Urinary bladder (tissue), 4 donors: ENCODE measurements around the gene CNTNAP2. TPM values are rescaled to one million over a fixed set of nuclear protein-coding genes. Genes with fewer than 3 reads are reported as not detected.

ENCODE experiments used
- DNase-seq: peaks from one replicate; pipeline ENCODE4 v3.0.0-alpha.2; 2015; ENCODE audit errors: extremely low spot score
- H3K27ac ChIP-seq: one replicate; pipeline ENCODE4 v1.5.1; 2013; ENCODE audit warnings: low read depth, mild to moderate bottlenecking, moderate library complexity
- H3K36me3 ChIP-seq: one replicate; pipeline ENCODE4 v1.6.1; 2013; ENCODE audit warnings: mild to moderate bottlenecking, moderate library complexity; ENCODE audit not compliant: insufficient read depth
- H3K4me1 ChIP-seq: one replicate; pipeline ENCODE4 v1.6.1; 2013; ENCODE audit warnings: mild to moderate bottlenecking, moderate library complexity; ENCODE audit not compliant: insufficient read depth
- H3K4me3 ChIP-seq: one replicate; pipeline ENCODE4 v1.5.1; 2013; ENCODE audit warnings: low read depth, low read length
- WGBS: extraction: QIAGEN DNeasy Blood & Tissue Kit; methylation state at CpG from one replicate; pipeline ENCODE4 v1.1.7; 2013; 5-methylcytosine and 5-hydroxymethylcytosine counted together
- polyA plus RNA-seq: library from polyadenylated mRNA; stranded (reverse); fragments of 200-250 nt; gene quantifications from one replicate; pipeline ENCODE4 v1.2.3, GENCODE V29; 2013
- total RNA-seq: library from RNA; depleted of rRNA; stranded (reverse); fragments of >200 nt; gene quantifications from one replicate; pipeline ENCODE4 v1.2.3, GENCODE V29; 2014
- donor health status: healthy with polysubstance abuse.
- donor health status: healthy.

CNTNAP2 gene
- total and polyA plus RNA-seq, 2 donors: 0.28 to 23.3 TPM

DNA sequence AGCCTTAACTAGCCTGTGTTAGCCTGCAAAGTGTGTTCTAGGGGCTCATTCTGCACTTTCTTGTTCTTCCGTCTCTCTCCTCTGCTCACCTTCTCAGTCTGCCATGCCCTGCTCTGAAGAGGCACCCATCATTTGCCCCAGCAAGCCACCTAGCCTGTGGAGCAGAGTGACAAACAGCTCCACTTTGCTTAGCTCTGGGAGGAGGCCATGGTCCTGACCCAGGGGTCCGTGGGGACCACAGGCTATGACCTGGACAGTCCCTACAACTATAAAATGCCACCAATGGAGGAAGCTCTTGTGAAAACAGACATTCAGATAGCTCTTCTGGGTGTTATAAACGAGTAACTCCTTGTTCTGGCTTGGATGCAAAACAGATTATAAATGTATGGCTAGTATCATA is 1029.6 kb downstream of the CNTNAP2 start:
- WGBS: 67% methylated on average over 3 of the region's 3 CpGs
- no peak for DNase-seq
- Histone ChIP-seq H3K27ac (no peak overlapping the region), H3K36me3 (no peaks in the 10 kb centered on the region), H3K4me3 (no peak overlapping the region), H3K4me1 (no peaks in the 10 kb centered on the region)

DNA sequence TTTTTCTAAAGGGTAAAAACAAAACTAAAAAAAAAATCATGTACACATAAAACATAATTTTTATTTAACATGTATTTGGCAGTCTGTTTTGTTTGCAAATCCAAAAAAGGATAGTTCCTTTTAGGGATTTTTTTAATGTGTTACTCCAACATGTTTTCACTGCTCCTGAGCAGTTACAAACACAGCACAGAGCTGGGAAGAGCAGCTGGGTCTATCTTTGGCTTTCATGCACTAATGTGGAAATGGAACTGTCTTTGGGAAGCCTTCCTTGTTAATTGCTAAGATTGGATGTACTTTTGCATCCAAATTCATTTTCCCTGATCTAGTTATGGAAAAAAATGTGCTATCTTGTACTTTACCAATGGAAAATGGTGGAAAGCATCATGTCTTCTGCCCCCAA is 1035.1 kb downstream of the CNTNAP2 start:
- no peak for DNase-seq
- H3K27ac ChIP-seq: no peak overlapping the region
- no peak overlapping the region for H3K4me3 ChIP-seq
- no peaks in the 10 kb centered on the region for H3K36me3 ChIP-seq
- no peaks in the 10 kb centered on the region for H3K4me1 ChIP-seq

DNA sequence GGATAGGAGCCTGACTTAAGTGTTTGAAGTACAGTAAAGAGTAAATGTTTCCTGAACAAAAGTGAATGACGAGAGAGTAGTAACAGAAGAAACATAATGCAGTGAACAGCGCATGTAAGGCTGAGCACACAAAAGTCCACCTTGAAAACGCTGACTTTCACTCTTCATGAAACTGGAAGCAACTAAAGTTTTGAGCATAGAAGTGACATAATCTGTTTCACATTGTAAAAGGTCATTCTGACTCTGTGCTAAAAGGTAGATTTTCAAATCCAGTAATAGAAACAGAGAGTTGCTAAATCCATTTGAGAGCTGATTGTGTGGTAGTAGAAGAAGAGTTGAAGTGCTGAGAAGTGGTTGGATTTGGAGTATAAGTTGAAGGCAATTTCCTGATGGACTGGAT is 1037.0 kb downstream of the CNTNAP2 start:
- 87% methylated on average over 3 of the region's 3 CpGs for WGBS
- no peak overlapping the region for H3K27ac ChIP-seq
- H3K36me3 ChIP-seq: no peaks in the 10 kb centered on the region
- no peak for DNase-seq
- H3K4me1 ChIP-seq: no peaks in the 10 kb centered on the region
- no peak overlapping the region for H3K4me3 ChIP-seq

DNA sequence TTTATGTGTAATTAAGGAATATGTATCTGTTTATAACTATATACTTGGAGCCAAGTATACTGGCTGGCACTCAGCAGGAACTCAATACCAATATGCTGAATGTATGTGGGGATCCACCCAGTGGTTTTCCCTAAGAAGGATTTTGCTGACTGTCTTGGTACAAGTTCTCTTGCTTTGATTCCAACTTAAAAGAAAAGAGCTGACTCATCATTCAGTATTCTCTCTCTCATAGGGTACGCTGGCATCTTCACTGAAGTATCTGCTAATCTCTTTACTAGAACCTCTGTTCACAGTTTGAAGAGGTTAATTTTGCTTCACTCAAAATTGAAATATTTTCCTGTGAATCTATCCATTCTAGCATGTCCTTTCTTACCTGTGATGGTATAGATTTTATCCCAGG is 1044.8 kb downstream of the CNTNAP2 start:
- Histone ChIP-seq H3K4me3 (no peak overlapping the region), H3K36me3 (no peaks in the 10 kb centered on the region), H3K27ac (no peak overlapping the region), H3K4me1 (no peaks in the 10 kb centered on the region)
- WGBS: 98% methylated on average over 1 of the region's 1 CpG
- no peak for DNase-seq

DNA sequence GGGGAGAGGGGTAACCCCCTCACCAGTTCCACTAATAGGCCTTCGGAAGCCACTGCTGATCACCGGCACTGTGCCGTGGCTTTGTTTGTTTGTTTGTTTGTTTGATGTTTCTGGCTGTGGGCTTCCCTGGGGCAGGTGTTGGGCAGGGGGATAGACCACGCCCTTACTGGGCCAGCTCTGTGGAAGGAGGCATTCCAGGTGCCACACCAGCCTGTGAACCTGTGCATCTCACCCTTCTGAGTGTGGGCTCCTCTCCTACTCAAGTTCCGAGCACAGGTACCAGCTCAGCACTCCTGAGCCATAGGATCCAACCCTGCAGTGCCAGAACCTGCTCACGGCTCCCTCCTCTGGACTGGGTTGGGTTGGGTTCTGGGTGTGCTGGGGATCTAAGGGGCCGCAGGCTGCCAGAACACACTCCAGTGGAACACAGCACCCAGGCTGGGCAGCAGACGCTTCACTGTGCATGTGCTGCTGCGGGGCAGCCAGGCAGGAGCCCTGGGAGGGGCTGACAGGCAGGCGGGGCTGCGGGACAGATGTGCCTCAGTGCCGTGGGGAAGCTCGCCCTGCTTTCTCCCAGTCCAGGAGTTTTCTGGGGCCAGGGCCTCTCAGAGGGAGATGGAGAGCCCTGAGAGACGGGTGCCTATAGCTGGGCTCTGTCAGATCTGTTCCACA is 1053.9 kb downstream of the CNTNAP2 start:
- Histone ChIP-seq H3K4me3 (no peak overlapping the region), H3K27ac (no peak overlapping the region), H3K36me3 (no peaks in the 10 kb centered on the region), H3K4me1 (no peaks in the 10 kb centered on the region)
- 78% methylated on average over 14 of the region's 14 CpGs for WGBS
- DNase-seq: no peak

DNA sequence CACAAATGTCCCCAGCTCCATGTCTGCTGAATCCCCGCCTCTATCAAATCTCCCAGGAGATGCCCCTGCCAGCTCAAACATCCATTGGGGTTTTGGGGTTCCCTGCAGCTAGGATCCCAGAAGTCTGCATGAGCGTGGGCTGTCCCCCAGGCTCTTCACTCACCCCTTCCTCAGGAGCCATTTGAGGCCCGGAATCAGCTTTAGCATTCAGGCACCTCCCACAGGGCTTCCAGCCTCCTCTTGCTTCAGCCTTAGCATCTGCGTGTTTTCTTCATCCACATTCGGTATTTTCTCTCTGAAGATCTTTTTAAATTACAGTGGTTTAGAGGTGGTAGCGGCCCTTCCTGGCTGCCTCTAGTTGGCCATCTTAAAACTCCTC is 1054.4 kb downstream of the CNTNAP2 start:
- no peaks in the 10 kb centered on the region for H3K4me1 ChIP-seq
- 89% methylated on average over 6 of the region's 6 CpGs for WGBS
- H3K4me3 ChIP-seq: no peak overlapping the region

GRCh38 chr7:147173883-147174282 is 1057.3 kb downstream of the CNTNAP2 start:
- Histone ChIP-seq H3K4me1 (no peaks in the 10 kb centered on the region), H3K27ac (no peak overlapping the region), H3K36me3 (no peaks in the 10 kb centered on the region), H3K4me3 (no peak overlapping the region)
- no peak for DNase-seq

More for the DNA sequence above, 1054.4 kb downstream of the CNTNAP2 start:
- H3K36me3 ChIP-seq: no peaks in the 10 kb centered on the region
- no peak overlapping the region for H3K27ac ChIP-seq
- DNase-seq: no peak

- no peak for DNase-seq
- no peak overlapping the region for H3K27ac ChIP-seq
- H3K4me1 ChIP-seq: no peaks in the 10 kb centered on the region
- no peaks in the 10 kb centered on the region for H3K36me3 ChIP-seq
- H3K4me3 ChIP-seq: no peak overlapping the region
Measured at GRCh38 chr7:147182874-147183273, 1066.3 kb downstream of the CNTNAP2 start.

- Histone ChIP-seq H3K36me3 (no peaks in the 10 kb centered on the region), H3K4me3 (no peak overlapping the region), H3K4me1 (no peaks in the 10 kb centered on the region), H3K27ac (no peak overlapping the region)
- no peak for DNase-seq
- 81% methylated on average over 2 of the region's 2 CpGs for WGBS
Measured at GRCh38 chr7:147183276-147183675, 1066.7 kb downstream of the CNTNAP2 start.

DNA sequence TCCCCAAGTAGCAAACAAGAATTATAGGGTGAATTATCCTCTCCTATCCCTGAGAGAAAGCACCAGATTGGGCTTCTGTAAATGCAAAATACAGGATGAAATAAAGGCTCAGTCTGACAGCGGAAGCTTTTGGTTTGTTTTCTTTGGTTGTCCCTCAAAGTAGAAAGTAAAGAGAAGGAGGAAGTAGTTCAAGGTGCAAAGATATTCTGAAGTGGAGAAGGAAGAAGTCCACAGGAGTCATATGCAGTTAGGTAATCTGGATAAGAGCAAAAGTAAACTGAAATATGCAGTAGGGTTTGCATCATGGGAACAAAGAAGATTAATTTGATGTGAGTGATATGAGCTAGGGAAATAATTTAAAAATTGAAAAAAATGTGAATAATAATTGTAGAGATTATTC is 1071.9 kb downstream of the CNTNAP2 start:
- H3K27ac ChIP-seq: no peak overlapping the region
- DNase-seq: no peak
- WGBS: 85% methylated on average over 1 of the region's 1 CpG
- no peaks in the 10 kb centered on the region for H3K4me1 ChIP-seq
- no peak overlapping the region for H3K4me3 ChIP-seq
- H3K36me3 ChIP-seq: no peaks in the 10 kb centered on the region

DNA sequence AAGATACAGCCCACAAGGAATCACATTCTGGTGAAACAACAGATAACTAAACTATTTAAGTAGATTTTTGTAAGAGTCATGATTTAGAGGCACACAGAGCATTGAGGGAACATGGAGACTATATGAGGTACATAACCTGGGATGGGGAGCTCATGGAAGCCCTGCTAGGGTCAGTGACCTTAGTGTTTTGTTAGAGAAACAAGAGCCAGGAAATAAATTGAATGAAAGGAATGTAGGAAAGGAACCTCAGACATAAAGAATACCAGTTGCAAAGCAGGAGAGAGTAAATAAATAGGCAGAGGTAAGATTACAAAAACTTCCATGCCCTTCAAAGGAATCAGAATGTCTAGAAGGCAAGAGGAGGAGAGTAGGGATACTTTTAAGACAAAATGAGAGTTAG is 1076.9 kb downstream of the CNTNAP2 start:
- Histone ChIP-seq H3K36me3 (no peaks in the 10 kb centered on the region), H3K4me1 (no peaks in the 10 kb centered on the region), H3K4me3 (no peak overlapping the region), H3K27ac (no peak overlapping the region)
- DNase-seq: no peak

DNA sequence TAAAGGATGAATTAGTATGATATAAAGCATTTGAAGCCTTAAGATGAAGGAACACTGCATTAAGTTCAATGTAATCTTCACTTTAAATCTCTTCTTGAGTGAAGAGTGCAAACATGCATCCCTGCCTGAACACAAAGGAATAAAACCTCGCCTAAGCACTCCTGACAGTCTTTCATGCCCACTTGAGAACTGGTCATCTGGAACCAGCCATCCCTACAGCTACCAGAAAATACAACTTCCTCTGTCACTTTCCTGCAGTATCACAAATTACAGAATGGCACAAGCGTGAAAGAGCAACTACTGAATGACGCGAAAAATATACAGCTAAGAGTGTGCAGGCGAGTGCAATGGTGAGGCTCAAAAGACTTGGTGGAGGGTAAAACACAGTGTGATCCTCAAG is 1079.9 kb downstream of the CNTNAP2 start:
- no peaks in the 10 kb centered on the region for H3K4me1 ChIP-seq
- no peak for DNase-seq
- H3K36me3 ChIP-seq: no peaks in the 10 kb centered on the region
- H3K4me3 ChIP-seq: no peak overlapping the region
- H3K27ac ChIP-seq: no peak overlapping the region
- WGBS: 92% methylated on average over 5 of the region's 5 CpGs

GRCh38 chr7:147197006-147197405 is 1080.4 kb downstream of the CNTNAP2 start:
- no peaks in the 10 kb centered on the region for H3K36me3 ChIP-seq
- 87% methylated on average over 7 of the region's 7 CpGs for WGBS
- no peaks in the 10 kb centered on the region for H3K4me1 ChIP-seq
- DNase-seq: no peak
- no peak overlapping the region for H3K4me3 ChIP-seq
- no peak overlapping the region for H3K27ac ChIP-seq

GRCh38 chr7:147199868-147200267 is 1083.3 kb downstream of the CNTNAP2 start:
- Histone ChIP-seq H3K4me1 (no peaks in the 10 kb centered on the region), H3K36me3 (no peaks in the 10 kb centered on the region), H3K4me3 (no peak overlapping the region), H3K27ac (no peak overlapping the region)
- WGBS: 54% methylated on average over 1 of the region's 1 CpG
- DNase-seq: no peak

DNA sequence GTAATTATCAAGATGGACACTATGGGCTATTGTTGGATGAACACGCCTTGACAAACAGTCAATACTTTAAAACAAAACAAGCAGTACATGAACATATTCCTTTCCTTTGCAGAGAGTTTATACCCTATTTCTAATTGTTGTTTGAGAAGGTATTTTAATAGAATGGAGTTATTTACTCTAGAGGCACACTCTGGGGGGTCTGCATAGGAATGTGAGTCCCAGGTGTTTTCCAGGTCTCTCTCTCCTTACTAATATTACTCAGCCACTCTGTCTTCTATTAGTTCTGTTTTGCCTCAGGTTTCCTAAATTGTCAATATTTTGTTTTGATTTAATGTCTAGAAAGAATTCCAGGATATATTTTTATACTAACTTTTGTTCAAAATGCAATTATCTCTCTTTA is 1091.4 kb downstream of the CNTNAP2 start:
- 84% methylated on average over 1 of the region's 1 CpG for WGBS
- Histone ChIP-seq H3K4me1 (no peaks in the 10 kb centered on the region), H3K4me3 (no peak overlapping the region), H3K36me3 (no peaks in the 10 kb centered on the region), H3K27ac (no peak overlapping the region)
- no peak for DNase-seq
